ENCODE measurements around the gene CBX8.

CBX8 gene

DNA sequence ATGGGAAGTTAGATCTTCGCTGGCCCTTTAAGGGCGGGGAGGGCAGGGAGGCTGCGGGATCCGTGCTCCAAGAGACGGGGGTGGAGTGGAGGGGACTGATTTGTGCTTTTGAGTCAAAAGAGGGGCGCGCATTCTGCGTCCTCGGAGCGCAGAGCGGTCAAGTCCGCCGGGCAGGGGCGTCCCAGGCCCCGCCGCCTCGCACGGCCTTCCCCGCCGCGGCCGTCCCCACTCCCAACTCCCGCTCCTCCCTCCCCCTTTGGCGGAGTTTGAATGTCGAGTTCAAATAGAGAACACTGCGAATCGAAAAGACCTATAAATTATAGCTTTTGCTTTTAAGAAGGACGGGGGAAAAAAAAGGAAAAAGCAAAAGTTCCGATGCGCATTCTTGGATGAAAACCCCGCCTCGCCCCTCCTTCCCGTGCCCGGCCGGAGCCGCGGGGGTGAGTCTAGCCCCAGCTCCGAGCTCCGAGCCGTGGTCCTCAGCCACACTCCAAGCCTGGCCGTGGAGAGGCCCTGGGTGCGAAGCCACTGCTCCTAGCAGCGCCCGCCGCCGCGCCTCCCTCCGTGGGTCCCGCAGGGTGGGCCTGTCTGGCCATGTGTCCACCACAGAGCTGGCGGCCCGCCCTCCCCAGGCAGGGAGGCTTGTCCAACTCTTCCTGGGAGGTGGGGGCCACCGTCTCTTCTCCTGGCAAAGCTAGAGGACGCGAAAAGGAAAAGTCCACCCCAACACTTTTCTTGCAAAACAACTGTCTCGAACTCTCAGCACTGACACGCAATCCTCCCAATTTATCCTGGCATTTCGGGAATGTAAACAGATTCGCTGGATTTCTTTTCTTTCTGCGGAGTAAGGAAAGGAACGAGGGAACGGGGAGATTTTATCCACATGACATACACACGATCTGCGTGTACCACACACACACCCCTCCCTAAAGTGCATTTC lies 3.6 kb downstream of the CBX8 start:
- Histone ChIP-seq H3K4me3 (ENCODE audit: low read depth in 1 of 2, low read length in 2 of 2) (peak overlapping the region; percentile 14 to 31), H3K27ac (ENCODE audit: low read depth, low read length) (peak overlapping the region; percentile 12), H3K4me1 (ENCODE audit: insufficient read depth, low read length) (peaks cover 34% of the 10 kb centered on the region), H3K9ac (ENCODE audit: low read length) (no peak overlapping the region), H3K27me3 (ENCODE audit: control insufficient read depth in 1 of 2, insufficient read depth in 2 of 2, low read length in 2 of 2) (peaks cover 56 to 72% of the 10 kb centered on the region in 2 donors), H3K36me3 (ENCODE audit: insufficient read depth, low read length) (no peaks in the 10 kb centered on the region), H3K9me3 (ENCODE audit: low read length) (no peaks in the 10 kb centered on the region)

DNA sequence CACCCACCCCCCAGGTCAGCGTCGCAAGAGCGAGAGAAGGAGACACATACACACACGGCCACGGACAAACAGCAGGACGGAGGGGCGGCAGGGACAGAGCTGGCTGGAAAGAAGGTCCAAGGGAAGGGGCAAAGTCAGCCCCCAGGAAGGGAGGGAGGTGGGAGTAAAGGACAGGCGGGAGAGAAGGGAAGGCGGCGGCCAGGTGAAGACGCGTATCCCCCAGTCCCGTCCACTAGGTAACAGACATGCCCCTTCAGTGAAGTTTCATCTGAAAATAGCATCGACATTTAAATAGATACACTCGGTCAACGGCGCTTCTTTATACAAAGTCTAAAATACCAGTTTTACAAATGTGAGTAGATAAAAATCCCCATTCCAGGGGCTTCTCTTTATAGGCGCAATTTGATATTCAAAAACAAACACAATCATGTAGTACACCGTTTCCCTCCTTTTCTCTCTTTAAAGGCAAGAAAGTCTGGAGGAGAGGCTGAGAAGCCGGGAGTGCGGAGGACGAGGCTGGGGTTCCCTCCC lies 4.5 kb downstream of the CBX8 start:
- Histone ChIP-seq H3K4me1 (ENCODE audit: insufficient read depth, low read length) (peaks cover 29% of the 10 kb centered on the region), H3K4me3 (ENCODE audit: low read depth in 1 of 2, low read length in 2 of 2) (no peak overlapping the region), H3K36me3 (ENCODE audit: insufficient read depth, low read length) (no peaks in the 10 kb centered on the region), H3K9me3 (ENCODE audit: low read length) (no peaks in the 10 kb centered on the region), H3K9ac (ENCODE audit: low read length) (no peak overlapping the region), H3K27ac (ENCODE audit: low read depth, low read length) (no peak overlapping the region), H3K27me3 (ENCODE audit: control insufficient read depth in 1 of 2, insufficient read depth in 2 of 2, low read length in 2 of 2) (peaks cover 58 to 69% of the 10 kb centered on the region in 2 donors)

DNA sequence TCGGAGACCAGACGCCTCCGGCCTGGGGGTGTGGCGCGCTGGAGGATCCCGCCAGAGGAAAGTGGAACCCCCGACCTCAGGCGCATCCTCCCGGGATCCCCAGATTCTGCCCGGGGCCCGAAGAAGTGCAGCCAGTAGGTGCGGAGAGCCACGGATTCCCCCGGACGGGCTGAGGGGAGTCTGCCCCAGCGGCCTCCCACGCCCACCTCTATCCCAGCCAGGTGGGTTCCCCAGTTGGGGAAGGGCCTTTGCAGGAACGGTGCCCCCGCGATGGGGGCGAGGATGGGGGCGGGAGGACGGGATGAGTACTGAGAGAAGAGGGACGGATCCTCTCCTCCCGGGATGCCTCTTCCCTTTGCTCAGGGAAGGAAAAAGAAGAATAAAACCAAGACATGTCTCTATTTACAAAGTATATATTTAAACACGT lies 5.1 kb downstream of the CBX8 start:
- Histone ChIP-seq H3K9ac (ENCODE audit: low read length) (no peak overlapping the region), H3K36me3 (ENCODE audit: insufficient read depth, low read length) (no peaks in the 10 kb centered on the region), H3K9me3 (ENCODE audit: low read length) (no peaks in the 10 kb centered on the region), H3K27ac (ENCODE audit: low read depth, low read length) (no peak overlapping the region), H3K27me3 (ENCODE audit: control insufficient read depth in 1 of 2, insufficient read depth in 2 of 2, low read length in 2 of 2) (peaks cover 58 to 74% of the 10 kb centered on the region in 2 donors), H3K4me3 (ENCODE audit: low read depth in 1 of 2, low read length in 2 of 2) (no peak overlapping the region), H3K4me1 (ENCODE audit: insufficient read depth, low read length) (peaks cover 29% of the 10 kb centered on the region)

DNA sequence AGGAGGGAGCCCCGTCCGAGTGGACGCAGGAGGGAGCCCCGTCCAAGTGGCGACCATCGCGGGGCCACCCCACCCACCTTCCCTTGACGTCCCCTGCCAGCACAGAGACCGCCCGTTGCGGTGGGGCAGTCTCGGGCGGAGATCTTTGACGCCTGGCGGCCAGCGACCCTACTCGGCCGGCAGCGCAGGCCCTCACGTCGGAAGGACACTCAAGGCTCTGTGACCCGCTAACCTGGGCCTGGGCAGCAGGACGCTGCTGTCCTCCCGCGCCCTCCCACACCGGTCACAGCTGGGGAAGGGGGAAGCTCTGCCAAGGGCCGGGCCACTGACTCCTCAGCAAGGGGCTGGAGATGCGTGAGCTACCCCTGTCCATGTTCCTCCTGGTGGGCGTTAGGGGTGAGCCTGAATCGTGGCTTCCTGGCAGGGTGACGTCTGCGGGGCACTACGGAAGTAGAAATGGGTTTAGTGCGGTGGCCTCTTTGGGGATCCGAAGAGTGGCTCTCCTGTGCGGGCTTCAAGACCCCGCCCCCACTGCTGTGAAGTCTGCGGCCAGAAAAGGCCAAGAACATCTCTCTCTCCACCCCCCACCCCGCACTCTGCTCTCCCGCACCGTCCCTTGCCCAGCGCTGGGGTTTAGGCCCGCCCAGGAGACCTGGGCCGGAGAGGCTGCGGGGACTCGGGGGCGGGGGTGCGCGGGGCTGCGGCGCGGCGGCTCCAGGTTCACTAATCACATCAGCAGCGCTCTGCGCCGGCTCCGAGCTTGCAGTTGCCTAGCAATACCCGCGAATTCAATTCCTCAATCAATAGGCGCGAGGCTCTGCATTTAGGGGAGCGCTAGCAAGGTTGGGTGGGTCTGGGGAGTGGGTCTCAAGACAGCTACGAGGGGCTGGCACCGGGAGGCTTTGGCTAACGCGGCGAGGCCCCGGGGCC lies 5.8 kb downstream of the CBX8 start:
- Histone ChIP-seq H3K27ac (ENCODE audit: low read depth, low read length) (no peak overlapping the region), H3K9ac (ENCODE audit: low read length) (no peak overlapping the region), H3K4me1 (ENCODE audit: insufficient read depth, low read length) (peaks cover 25% of the 10 kb centered on the region), H3K4me3 (ENCODE audit: low read depth in 1 of 2, low read length in 2 of 2) (no peak overlapping the region), H3K36me3 (ENCODE audit: insufficient read depth, low read length) (no peaks in the 10 kb centered on the region), H3K9me3 (ENCODE audit: low read length) (no peaks in the 10 kb centered on the region), H3K27me3 (ENCODE audit: control insufficient read depth in 1 of 2, insufficient read depth in 2 of 2, low read length in 2 of 2) (peaks cover 58 to 80% of the 10 kb centered on the region in 2 donors)

DNA sequence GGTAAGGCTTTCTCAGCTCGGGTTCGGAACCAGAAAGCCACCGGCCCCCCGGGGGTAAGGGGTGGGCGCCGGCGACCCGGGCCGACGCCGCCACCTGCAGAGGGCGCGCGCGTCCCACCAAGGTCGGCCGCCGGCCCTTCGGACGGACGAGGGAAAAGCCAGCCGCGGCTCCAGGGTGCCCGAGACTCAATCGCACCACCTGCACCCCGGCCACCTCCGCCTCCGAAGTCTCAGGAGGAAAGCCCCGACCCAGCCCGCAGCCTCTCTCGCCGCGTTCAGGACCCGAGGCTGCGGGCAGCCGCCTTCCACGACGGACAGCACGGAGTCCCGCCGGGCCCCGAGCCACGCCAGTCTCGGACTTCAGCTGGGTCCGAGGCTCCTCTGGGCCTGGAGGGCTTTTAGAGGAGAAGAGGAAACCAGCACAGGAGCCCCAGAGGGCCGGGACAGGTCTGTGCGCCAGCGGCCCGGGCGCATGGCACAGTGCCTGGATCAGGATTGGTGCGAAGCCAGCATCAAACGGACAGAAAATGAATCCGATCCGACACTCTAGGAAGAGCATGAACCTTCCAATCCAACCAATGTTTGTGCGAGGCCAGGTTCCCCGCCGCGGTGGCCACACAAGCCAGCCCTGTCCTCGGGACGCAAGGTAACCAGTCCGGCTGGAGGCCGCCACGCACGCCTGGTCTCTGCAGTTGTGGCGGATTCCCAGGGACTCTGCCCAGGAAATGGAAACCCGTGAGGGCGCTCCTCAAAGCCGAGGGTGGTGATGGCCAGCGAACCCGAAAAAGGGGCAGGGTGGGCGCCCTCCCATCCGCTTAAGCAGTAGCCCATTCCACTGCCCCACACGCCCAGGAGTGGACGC lies 6.7 kb downstream of the CBX8 start:
- no peaks in the 10 kb centered on the region for H3K9me3 ChIP-seq (ENCODE audit: low read length)
- H3K4me1 ChIP-seq (ENCODE audit: insufficient read depth, low read length): peaks cover 21% of the 10 kb centered on the region
- H3K27me3 ChIP-seq (ENCODE audit: control insufficient read depth in 1 of 2, insufficient read depth in 2 of 2, low read length in 2 of 2): peaks cover 58 to 87% of the 10 kb centered on the region in 2 donors
- H3K36me3 ChIP-seq (ENCODE audit: insufficient read depth, low read length): no peaks in the 10 kb centered on the region
- peak overlapping the region in 1 of 2 donors; percentile 34 for H3K4me3 ChIP-seq (ENCODE audit: low read depth in 1 of 2, low read length in 2 of 2)
- no peak overlapping the region for H3K9ac ChIP-seq (ENCODE audit: low read length)
- H3K27ac ChIP-seq (ENCODE audit: low read depth, low read length): no peak overlapping the region

DNA sequence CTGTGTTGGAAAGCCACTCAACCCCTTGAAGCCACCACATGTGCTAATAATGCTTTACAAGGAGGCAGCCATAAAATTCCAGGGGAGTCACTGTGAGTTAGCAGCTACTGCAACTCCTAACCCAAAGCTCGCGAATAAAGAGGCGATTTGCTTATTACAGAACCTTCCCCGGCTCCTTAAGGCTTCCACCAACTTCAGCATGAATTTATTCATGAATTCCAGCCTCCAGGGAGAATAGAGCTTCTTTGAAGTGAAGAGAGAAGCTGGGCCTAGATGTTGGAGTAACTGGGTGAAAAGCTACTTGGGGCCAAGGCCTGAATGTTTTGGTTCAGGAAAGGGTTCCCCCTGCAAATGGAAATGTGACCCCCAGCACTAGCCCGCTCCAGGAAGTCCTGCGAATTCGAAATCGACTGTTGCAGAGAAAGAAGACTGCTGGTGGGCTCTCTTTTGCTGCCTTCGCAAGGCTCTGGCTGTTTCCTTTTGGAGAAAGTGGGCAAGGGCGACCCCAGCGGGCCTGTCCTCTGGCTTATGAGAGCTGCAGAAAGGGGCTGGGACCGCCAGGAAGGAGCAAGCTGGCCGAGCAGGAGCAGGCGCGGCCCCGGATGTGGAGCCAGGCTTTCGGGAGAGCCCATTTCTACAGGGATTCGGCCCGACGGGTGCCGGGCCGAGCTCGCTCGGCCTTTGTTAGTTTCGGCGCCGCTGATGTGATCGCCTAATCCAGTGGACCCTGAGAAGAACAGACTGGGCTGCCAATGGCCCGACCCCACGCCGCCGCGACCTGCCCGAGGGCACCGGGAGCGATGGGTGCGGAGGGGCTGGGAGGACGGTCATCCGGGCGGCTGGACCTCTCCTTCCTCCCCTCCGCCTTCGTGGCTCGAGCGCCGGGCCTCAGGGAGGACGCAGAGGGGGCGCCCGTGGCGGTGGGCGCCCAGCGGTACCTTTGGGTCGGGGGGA lies 7.6 kb downstream of the CBX8 start:
- H3K36me3 ChIP-seq (ENCODE audit: insufficient read depth, low read length): no peaks in the 10 kb centered on the region
- H3K9me3 ChIP-seq (ENCODE audit: low read length): no peaks in the 10 kb centered on the region
- peak overlapping the region in 1 of 2 donors; percentile 34 for H3K4me3 ChIP-seq (ENCODE audit: low read depth in 1 of 2, low read length in 2 of 2)
- H3K27ac ChIP-seq (ENCODE audit: low read depth, low read length): no peak overlapping the region
- peaks cover 58 to 88% of the 10 kb centered on the region in 2 donors for H3K27me3 ChIP-seq (ENCODE audit: control insufficient read depth in 1 of 2, insufficient read depth in 2 of 2, low read length in 2 of 2)
- H3K9ac ChIP-seq (ENCODE audit: low read length): no peak overlapping the region
- peaks cover 21% of the 10 kb centered on the region for H3K4me1 ChIP-seq (ENCODE audit: insufficient read depth, low read length)

DNA sequence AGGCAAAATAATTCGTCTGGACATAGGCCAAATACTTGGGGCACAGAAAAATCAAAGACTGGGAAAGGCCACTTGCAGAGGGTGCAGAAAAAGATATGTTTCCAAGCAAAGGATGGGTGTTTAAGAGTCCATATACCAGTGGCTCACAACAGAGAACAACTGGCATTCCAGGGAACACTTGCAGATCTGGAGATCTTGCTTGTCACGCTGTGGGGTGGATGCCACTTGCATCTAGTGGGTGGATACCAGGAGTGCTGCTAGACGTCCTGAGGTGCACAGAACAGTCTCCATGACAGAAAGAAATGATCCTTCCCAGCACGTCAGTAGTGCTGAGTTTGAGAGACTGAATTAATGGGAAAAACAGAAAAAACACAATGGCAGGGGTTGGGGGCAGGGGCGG lies 8.4 kb downstream of the CBX8 start:
- H3K4me3 ChIP-seq (ENCODE audit: low read depth in 1 of 2, low read length in 2 of 2): no peak overlapping the region
- H3K27ac ChIP-seq (ENCODE audit: low read depth, low read length): no peak overlapping the region
- peaks cover 16% of the 10 kb centered on the region for H3K4me1 ChIP-seq (ENCODE audit: insufficient read depth, low read length)
- no peaks in the 10 kb centered on the region for H3K36me3 ChIP-seq (ENCODE audit: insufficient read depth, low read length)
- H3K9ac ChIP-seq (ENCODE audit: low read length): no peak overlapping the region
- no peaks in the 10 kb centered on the region for H3K9me3 ChIP-seq (ENCODE audit: low read length)
- H3K27me3 ChIP-seq (ENCODE audit: control insufficient read depth in 1 of 2, insufficient read depth in 2 of 2, low read length in 2 of 2): peaks cover 51 to 88% of the 10 kb centered on the region in 2 donors

DNA sequence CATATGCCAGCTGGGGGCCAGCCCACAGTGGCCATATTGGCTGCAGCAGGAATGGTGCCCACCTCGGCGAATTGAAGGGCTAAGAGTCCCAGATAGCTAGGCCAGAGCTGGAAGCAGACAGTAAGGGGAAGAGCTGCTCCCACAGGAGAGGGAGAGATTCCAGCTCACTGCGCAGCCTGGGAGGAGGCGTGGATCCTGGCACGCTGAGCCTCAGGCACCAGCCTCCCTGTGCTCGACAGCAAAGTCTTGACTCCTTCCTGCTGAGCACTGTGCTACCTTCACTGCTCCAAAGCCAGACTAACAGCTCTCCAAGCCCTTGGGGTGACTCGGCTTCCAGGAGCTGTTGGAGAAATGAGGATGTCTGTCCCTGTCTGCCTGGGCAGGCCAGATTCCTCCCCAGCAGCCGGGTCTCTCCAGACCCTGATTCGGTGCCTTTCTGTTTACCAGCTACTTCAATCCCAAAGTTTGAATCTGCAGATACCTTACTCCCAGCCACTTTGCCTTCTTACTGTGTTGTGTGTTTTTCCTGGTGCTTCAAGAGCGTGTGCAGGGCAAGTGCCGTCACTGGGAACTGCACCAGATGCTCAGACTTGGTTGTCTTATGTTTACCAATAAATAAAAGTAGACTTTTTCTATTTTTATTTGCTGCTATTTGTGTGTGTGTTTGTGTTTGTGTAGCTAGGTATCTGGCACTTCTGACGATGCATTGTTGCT lies 9.8 kb downstream of the CBX8 start:
- Histone ChIP-seq H3K9me3 (ENCODE audit: low read length) (no peaks in the 10 kb centered on the region), H3K27ac (ENCODE audit: low read depth, low read length) (no peak overlapping the region), H3K4me1 (ENCODE audit: insufficient read depth, low read length) (peaks cover 12% of the 10 kb centered on the region), H3K9ac (ENCODE audit: low read length) (no peak overlapping the region), H3K27me3 (ENCODE audit: control insufficient read depth in 1 of 2, insufficient read depth in 2 of 2, low read length in 2 of 2) (peaks cover 39 to 82% of the 10 kb centered on the region in 2 donors), H3K36me3 (ENCODE audit: insufficient read depth, low read length) (no peaks in the 10 kb centered on the region), H3K4me3 (ENCODE audit: low read depth in 1 of 2, low read length in 2 of 2) (no peak overlapping the region)

DNA sequence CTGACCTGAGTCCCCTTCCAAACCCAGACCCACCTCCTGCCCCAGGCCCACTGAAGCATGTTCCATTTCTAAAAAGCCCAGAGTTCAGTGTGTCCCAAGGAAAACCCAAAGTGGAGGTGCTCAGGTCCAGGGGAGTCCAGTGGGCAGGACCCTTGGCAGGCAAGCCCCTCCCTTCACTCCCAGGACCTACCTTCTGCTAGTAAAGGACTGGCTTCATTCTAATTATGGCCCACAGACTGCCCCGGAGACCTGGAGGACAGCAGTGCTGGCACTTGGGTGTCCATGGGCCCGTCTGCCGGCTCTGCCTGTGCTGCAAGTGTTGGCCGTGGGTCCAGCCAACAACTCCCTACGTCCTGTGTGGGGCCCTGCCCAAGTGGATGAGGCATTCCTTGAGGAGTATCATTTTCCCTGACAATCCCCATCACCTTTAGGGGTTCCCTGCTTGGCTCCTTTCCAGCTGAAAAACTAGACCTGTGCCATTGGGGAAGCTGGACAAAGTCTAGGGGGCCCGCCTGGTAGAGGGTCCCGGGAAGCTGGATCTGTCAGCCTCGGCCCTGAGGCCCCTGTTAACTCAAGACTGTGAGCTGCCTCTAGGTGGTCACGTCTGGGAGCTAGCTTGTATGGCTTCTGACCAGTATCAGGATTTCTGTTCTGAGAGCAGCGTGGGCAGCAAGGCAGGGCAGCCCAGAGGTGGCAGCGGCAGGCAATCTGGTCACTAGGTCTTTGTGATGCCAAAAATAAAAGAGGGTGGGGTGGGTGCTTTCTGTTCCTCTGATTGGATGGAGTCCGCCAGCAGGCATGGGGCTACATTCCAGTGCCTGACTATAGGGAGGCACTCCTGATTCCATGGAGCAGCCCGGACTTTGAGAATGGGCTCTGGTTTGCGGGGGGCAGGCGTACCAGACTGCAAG lies 10.7 kb downstream of the CBX8 start:
- Histone ChIP-seq H3K9ac (ENCODE audit: low read length) (no peak overlapping the region), H3K4me1 (ENCODE audit: insufficient read depth, low read length) (peaks cover 8% of the 10 kb centered on the region), H3K27ac (ENCODE audit: low read depth, low read length) (no peak overlapping the region), H3K9me3 (ENCODE audit: low read length) (no peaks in the 10 kb centered on the region), H3K4me3 (ENCODE audit: low read depth in 1 of 2, low read length in 2 of 2) (no peak overlapping the region), H3K27me3 (ENCODE audit: control insufficient read depth in 1 of 2, insufficient read depth in 2 of 2, low read length in 2 of 2) (peaks cover 30 to 80% of the 10 kb centered on the region in 2 donors), H3K36me3 (ENCODE audit: insufficient read depth, low read length) (no peaks in the 10 kb centered on the region)

All from muscle layer of colon (tissue), 2 donors.